Stimulated activated CD4-positive, alpha-beta T cell treated with anti-CD3 and anti-CD28 coated beads, Interleukin-4, amount 100 ng/mL, for 1 hour (primary cell): ENCODE results near the gene AOX1.
"Not testable (repeated sequence)": the region's sequence is repeated elsewhere in the genome, so short reads cannot be mapped to it uniquely, and the experiment has no call there.

Experiments
- DNase-seq: peaks from one replicate; pipeline ENCODE4 v3.0.0-alpha.2; 2020

Gene AOX1

GRCh38 chr2:200603972-200604371, 18.2 kb downstream of the AOX1 start:
- DNase-seq: no peak

DNA sequence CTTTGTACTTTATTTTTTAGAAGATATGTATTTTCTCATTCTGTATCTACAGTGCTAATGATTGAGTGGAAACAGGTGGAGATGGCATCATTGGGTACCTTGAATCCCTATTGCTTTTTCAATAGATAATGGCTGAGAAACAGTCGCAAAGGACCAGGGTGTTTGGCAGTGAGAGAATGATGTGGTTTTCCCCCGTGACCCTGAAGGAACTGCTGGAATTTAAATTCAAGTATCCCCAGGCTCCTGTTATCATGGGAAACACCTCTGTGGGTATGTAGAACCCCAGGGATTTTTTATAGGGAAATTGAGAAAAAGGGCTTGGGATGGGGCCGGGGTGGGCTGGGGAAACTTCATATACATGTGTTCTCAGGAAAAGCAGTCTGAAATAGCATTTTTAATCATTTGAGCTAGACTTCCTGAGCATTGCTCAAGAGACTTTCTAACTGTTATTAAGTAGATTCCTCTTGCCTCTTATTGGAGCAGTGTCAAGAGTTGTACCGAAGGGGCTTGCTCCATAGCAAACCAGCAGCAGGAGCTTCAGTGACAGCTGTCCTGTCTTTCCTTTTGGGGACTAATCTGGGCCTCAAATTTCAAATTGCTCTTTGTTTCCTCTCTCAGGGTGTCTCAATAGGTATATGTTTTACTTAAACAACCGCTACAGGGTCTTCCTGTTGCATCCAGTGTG, 18.9 kb downstream of the AOX1 start:
- no peak for DNase-seq

DNA sequence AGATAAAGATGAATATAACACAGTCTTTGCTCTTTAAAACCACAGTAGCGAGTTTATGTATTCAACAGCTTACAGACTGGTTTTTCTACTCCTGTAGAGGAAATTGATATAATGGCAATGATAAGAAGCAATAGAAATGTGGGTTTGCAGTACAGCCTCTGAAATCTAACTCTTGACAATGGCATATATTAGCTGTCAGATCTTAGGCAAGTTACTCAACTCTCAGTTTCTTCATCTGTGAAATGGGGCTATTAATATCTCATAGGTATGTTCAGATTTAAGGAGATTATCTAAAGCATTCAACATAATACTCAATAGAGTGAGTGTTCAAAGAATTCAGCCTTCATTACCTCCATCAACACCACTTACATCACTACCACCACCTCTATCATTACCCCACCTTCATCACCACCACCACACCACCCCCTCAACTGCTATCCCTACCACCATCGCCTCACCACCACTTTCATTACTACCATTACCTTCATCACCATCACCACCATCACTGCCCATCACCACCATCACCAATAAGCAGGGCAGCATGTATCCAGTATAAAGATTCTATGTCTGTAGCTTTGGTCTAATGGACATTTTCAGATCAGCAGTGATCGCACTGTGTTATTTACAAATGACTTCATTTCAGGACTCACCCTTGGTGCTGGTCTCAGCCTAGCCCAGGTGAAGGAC, 22.7 kb downstream of the AOX1 start:
- no peak for DNase-seq

DNA sequence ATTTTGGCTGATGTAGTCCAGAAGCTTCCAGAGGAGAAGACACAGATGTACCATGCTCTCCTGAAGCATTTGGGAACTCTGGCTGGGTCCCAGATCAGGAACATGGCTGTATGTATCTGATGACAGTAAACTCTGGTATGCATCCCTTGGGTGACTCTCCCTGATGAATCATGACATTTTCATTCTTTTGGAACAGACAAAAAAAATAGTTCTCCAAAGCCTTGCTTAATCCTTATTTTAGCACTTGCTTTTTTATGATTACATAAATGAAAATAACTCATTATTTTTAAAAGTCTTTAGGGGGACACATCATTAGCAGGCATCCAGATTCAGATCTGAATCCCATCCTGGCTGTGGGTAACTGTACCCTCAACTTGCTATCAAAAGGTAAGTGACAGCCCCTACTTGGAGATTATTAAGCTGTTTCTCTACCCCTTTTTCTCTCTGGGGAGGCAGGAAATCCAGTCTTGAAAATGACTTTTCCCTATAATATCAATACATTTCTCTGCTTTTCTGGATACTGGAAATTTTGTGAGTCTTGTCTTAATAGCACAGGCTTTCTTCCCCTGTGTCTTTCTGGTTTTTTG, 23.3 kb downstream of the AOX1 start:
- no peak for DNase-seq

- not testable (repeated sequence) for DNase-seq
Measured at GRCh38 chr2:200610217-200610616, 24.4 kb downstream of the AOX1 start.

DNA sequence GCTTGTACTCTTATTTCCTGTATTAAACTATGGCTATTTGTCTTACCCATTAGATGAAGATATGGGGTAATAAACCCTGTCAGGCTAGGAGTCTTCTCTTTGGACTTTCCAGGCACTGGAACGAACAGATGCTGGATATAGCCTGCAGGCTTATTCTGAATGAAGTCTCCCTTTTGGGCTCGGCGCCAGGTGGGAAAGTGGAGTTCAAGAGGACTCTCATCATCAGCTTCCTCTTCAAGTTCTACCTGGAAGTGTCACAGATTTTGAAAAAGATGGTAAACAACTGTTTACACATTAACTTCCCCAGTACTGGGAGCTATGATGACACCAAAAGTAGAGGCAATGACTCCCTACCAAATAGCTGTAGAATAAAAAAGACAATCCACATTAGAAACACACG, 27.9 kb downstream of the AOX1 start:
- DNase-seq: no peak

DNA sequence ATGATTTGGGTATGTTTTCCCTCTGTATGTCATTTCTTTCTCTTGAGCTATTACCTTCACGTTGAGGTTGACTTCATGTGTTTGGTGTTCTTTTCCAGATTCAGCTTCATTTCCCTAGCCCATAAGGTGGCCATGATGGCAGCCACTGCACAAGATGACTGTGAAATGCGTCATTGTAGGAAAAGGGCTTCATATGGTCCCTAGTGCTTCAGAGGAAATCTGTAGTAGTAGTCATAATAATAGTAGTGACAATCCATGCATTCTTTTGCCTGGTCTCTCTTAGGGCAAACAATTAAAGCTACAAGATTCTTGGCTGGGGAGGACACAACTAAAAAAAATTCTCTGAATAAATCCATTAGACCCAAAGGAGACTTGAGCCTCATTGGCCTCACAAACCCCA, 28.4 kb downstream of the AOX1 start:
- DNase-seq: no peak

DNA sequence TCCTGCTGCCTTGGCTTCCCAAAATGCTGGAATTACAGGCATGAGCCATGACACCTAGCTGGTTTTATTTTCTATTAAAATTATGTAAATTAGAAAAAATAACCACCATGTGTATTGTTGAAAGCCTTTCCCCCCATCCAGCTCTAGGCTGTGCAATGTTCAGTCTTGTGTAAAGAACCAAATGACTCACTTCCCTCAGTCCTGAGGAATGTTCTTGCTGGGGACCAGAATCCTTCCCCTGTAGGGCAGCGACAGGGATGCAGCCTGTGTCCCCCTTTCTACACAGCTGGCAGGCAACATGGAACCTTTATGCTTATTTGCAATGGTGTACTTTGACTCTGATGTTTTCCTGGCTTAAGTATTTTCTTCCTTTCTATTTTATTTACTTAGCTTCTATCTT, 29.4 kb downstream of the AOX1 start:
- no peak for DNase-seq

- DNase-seq: no peak
Measured at GRCh38 chr2:200616193-200616592, 30.4 kb downstream of the AOX1 start.

GRCh38 chr2:200616656-200617055, 30.8 kb downstream of the AOX1 start:
- DNase-seq: no peak

- no peak for DNase-seq
Measured at GRCh38 chr2:200617156-200618053, 31.6 kb downstream of the AOX1 start.

GRCh38 chr2:200618054-200618419, 32.2 kb downstream of the AOX1 start:
- DNase-seq: no peak

DNA sequence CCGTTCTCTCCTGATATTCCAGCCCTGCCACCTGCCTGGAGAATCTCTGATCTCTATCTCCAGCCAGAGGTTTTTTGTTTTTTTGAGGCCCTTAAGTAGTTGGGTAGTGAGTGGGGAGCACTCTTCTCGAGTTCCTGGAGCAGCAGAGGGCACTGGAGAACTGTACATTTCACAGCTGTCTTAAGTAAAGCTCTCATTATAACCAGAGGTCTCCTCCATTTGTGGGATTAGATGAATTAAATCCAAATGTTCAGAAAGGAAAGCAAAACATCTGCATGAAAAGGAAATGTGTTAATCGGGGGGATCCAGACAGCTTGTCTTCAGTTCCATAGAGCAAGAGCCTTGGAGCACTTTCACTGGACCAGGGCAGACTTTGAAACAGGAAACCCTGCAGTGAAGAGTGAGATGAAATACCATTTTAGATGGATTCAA, 32.8 kb downstream of the AOX1 start:
- no peak for DNase-seq

DNA sequence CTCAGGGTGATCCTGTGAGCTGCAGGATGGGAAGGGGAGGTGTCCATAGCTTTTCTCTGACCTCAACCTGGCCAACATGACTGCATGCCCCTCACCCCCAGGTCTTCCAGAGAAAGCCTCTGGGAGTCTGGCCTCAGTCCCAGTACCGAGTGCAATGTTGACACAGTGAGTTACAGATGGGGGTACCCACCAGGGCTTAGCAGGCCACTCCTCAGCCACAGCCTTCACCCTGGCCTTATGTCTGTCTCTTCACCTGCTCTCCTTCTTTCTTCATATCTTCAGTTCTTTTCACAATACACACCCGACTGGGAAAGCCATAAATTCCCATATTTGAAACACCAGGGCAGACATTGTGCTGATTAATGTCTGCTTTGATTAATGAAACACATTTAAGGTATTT, 33.5 kb downstream of the AOX1 start:
- no peak for DNase-seq

GRCh38 chr2:200620606-200621390, 35.0 kb downstream of the AOX1 start:
- DNase-seq: no peak

- no peak for DNase-seq
Measured at GRCh38 chr2:200622106-200622505, 36.3 kb downstream of the AOX1 start.

DNA sequence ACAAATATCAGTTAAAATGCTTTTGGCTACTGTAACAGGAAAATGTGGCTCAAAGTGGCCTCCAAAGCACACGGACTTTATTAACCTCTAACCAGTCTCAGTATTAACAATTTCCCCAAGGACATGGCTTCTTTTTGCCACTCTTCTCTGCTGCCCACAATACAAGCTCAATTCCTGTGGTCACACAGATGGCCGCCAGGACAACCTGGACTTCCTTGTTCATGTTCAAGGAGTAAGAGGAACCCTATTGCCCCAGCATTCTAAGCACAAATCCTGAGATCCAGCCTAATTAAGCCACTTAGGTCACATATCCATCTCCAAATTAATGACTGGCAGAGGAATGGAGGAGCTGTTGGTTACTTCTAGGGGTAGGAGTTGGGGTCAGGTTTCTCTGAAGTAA, 38.2 kb downstream of the AOX1 start:
- no peak for DNase-seq

DNA sequence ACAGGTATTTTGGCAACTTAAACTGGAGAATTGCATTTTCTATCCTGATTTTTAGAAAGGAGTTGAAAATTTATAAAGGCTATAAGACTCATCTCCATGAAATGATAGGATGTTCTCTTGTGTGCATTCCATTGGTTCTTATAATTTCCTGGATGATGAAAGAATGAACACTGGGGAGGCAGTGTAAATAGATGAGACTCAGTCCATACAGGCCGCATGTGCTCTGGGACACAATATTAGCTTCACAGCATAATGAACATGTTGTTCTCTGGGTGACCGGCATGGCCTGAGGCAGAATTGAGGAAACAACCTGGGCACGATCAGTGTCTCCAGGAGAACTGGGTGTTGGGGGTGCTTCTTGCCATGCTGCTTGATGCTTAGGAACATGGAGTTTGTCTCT, 38.8 kb downstream of the AOX1 start:
- DNase-seq: no peak

GRCh38 chr2:200625282-200625681, 39.5 kb downstream of the AOX1 start:
- no peak for DNase-seq

DNA sequence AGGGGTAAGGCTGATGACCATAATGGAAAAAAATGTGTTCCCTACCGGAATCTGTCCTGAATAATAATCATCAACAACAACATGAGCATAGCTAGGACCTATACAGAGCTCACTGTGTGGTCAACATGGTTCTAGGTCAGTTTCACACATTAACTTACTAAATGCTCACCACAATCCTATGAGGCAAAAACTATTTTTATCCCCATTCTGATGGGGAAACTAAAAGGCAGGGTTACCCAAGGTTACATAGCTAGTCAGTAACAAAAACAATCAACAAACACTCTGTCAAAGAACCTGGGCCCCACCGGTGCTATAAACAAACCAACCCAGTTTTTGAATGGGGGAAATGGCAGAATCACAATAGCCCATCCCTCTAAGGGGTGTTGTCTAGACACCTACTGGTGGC, 40.1 kb downstream of the AOX1 start:
- DNase-seq: no peak

DNA sequence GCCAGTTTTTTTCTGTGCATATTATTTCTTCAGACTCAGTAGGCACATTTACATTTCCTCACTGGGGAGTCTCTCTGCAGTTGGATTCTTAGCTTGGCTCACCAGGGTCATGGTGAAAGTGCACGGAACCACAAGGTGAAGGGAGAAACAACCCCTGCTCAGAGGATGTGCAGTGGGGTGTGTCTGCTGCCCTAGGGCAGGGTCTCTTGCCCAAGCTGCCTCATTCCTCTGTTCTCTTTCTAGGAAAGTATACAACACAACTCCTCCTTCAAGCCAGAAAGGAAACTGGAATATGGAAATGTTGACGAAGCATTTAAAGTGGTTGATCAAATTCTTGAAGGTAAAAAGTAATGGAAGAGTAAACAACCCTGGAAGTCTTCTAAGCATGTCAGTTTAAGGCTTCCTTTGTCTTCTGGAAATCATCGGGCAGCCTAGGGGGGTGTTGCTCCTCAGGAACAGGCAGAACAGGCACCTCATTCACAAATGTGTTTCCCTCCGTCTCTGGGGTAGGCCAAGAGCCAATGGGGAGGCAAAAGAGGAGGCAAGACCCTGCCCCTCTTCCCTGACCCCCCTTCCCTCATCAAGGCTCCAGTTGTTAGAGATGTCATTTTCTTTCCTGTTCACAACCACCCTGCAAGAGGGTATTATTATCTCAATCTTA, 41.4 kb downstream of the AOX1 start:
- DNase-seq: no peak

GRCh38 chr2:200628461-200628860, 42.6 kb downstream of the AOX1 start:
- not testable (repeated sequence) for DNase-seq
